ENCODE measurements around the gene RAB11FIP4. TPM values are rescaled to one million over a fixed set of nuclear protein-coding genes. Genes with fewer than 3 reads are reported as not detected.

The RAB11FIP4 gene
- total and polyA plus RNA-seq, 9 of the 15 experiments (the other 6 are each of a cell fraction or from before 2014, with no cell fraction given) = 0.62 to 16.6 (median 8.9) TPM

- Histone ChIP-seq H3K36me3 (ENCODE audit: control insufficient read depth, insufficient read depth, low read length) (no peaks in the 10 kb centered on the region), H3K27me3 (ENCODE audit: control insufficient read depth in 2 of 2, insufficient read depth in 2 of 2, low read length in 2 of 2) (peaks cover 17 to 62% of the 10 kb centered on the region in 2 experiments), H3K79me2 (ENCODE audit: control insufficient read depth, insufficient read depth, low read length) (no peaks in the 10 kb centered on the region), H3K4me2 (ENCODE audit: insufficient read depth, low read length) (no peak overlapping the region), H3K9ac (ENCODE audit: insufficient read depth in 1 of 2, low read depth in 2 of 2, low read length in 2 of 2) (no peak overlapping the region), H3K9me1 (ENCODE audit: control insufficient read depth, insufficient read depth, low read length) (no peaks in the 10 kb centered on the region), H3K9me3 (replicated peaks; ENCODE audit: control insufficient read depth, insufficient read depth, low read depth, low read length) (no peaks in the 10 kb centered on the region), H3K4me1 (replicated peaks in 1 of 2; ENCODE audit: control insufficient read depth in 2 of 2, insufficient read depth in 2 of 2, low read length in 2 of 2) (no peaks in the 10 kb centered on the region; a peak in 2 of 5 replicates), H2AFZ (ENCODE audit: low read depth, low read length) (no peak overlapping the region), H3K27ac (ENCODE audit: extremely low read depth, low read depth, low read length) (no peak overlapping the region), H3K4me3 (no peak overlapping the region), H4K20me1 (replicated peaks; ENCODE audit: control insufficient read depth, insufficient read depth, low read length) (no peaks in the 10 kb centered on the region)
- 0% methylated on average over 3 of the region's 3 CpGs for WGBS (ENCODE audit: insufficient coverage, low coverage, missing lambda C conversion rate)
- intact Hi-C loops (cut with micrococcal nuclease) = no loop called here
- no TSS peak for BruUV-seq (replicated peaks)
- ChIA-PET POLR2A (interaction anchor here (1.2 kb wide), 1 partner anchor 21 kb away, joined by 4 read pairs; no protein-coding TSS in a partner anchor), CTCF (ENCODE audit: low intra/inter-chr PET ratio) (no interaction called here)
- TF ChIP-seq ETV5 (CRISPR knock-in tag; IDR thresholded peaks at IDR 0.05; ENCODE audit: low read depth) (no peak), BCLAF1 (IDR thresholded peaks at IDR 0.05; ENCODE audit: borderline replicate concordance in 1 of 2, control insufficient read depth in 1 of 2, low read depth in 2 of 2, low read length in 1 of 2) (no peak), ZKSCAN3 (CRISPR knock-in tag; IDR thresholded peaks at IDR 0.05) (no peak), ZNF639 (CRISPR knock-in tag; conservative IDR thresholded peaks at IDR 0.05 in 1 of 2, IDR thresholded peaks at IDR 0.05 in 1 of 2) (no peak), NFIC (IDR thresholded peaks at IDR 0.05) (no peak), ZNF212 (CRISPR knock-in tag; IDR thresholded peaks at IDR 0.05) (no peak), TEAD2 (tag; IDR thresholded peaks at IDR 0.05) (no peak), SETDB1 (IDR thresholded peaks at IDR 0.05; ENCODE audit: low read length) (no peak), YY1 (IDR thresholded peaks at IDR 0.05; ENCODE audit: borderline replicate concordance in 1 of 3, control insufficient read depth in 1 of 3, extremely low read depth in 1 of 3, insufficient read depth in 3 of 3, insufficient read length in 1 of 3, insufficient replicate concordance in 2 of 3, low read depth in 1 of 3, low read length in 2 of 3) (no peak), CBFB (CRISPR knock-in tag; IDR thresholded peaks at IDR 0.05) (no peak), BHLHE40 (IDR thresholded peaks at IDR 0.05; ENCODE audit: low read length) (no peak), ZC3H8 (IDR thresholded peaks at IDR 0.05) (no peak), NCOA4 (IDR thresholded peaks at IDR 0.05; ENCODE audit: partially characterized antibody) (no peak), NCOA6 (IDR thresholded peaks at IDR 0.05) (no peak), POLR2AphosphoS2 (IDR thresholded peaks at IDR 0.05; ENCODE audit: low read length) (no peak), CBX2 (IDR thresholded peaks at IDR 0.05; ENCODE audit: insufficient read depth, low read length, poor library complexity, severe bottlenecking) (no peak), TARDBP (IDR thresholded peaks at IDR 0.05) (no peak), CCAR2 (IDR thresholded peaks at IDR 0.05; ENCODE audit: low read depth, low read length) (no peak)
- in situ Hi-C loops (cut with MboI) = no loop called here
- FAIRE-seq (no peak), DNase-seq (ENCODE audit: extremely low read depth in 1 of 4, low spot score in 3 of 4) (no peak), ATAC-seq (no peak)
Measured at GRCh38 chr17:31580316-31580705, 188.8 kb downstream of the RAB11FIP4 start.

Measured in K562 (cell line).